ENCODE results near the gene SPHK2. TPM values are rescaled to one million over a fixed set of nuclear protein-coding genes. Genes with fewer than 3 reads are reported as not detected.

The SPHK2 gene
- total RNA-seq, 2 experiments from 2014 or later = 14.1 to 15.3 TPM

GRCh38 chr19:48665786-48666185 is 46.5 kb downstream of the SPHK2 start:
- no peaks in the 10 kb centered on the region for H3K9me3 Mint-ChIP-seq
- no peak for ATAC-seq (ENCODE audit: poor library complexity)
- no peaks in the 10 kb centered on the region for H3K36me3 Mint-ChIP-seq (ENCODE audit: low read depth)
- Histone ChIP-seq H3K4me1 (ENCODE audit: insufficient read depth, low read length) (peaks cover 8% of the 10 kb centered on the region), H3K9me3 (ENCODE audit: control insufficient read depth in 1 of 2, insufficient read depth in 1 of 2, low read length in 2 of 2) (no peaks in the 10 kb centered on the region), H3K27ac (ENCODE audit: low read depth in 1 of 2, low read length in 2 of 2) (no peak overlapping the region), H3K4me3 (ENCODE audit: low read length) (no peak overlapping the region), H3K27me3 (ENCODE audit: control insufficient read depth in 1 of 2, insufficient read depth in 2 of 2, low read length in 2 of 2) (no peaks in the 10 kb centered on the region), H3K36me3 (ENCODE audit: insufficient read depth, low read length) (no peaks in the 10 kb centered on the region)
- H3K4me1 Mint-ChIP-seq (ENCODE audit: low read depth) = peaks cover 6% of the 10 kb centered on the region
- ChIA-PET CTCF (no interaction called here), POLR2A (interaction anchor here (0.6 kb wide), 1 partner anchor 24 kb away, joined by 4 read pairs; no protein-coding TSS in a partner anchor)
- H3K4me3 Mint-ChIP-seq = no peak overlapping the region
- no peak overlapping the region for H3K27ac Mint-ChIP-seq
- no peak for TF ChIP-seq CTCF (IDR thresholded peaks at IDR 0.05)
- DNase-seq = no peak
- intact Hi-C loops (cut with DNase I, micrococcal nuclease) = no loop called here
- H3K27me3 Mint-ChIP-seq = no peaks in the 10 kb centered on the region

- H3K4me1 Mint-ChIP-seq (ENCODE audit: low read depth) = no peaks in the 10 kb centered on the region
- Histone ChIP-seq H3K4me3 (ENCODE audit: low read length) (no peak overlapping the region), H3K9me3 (ENCODE audit: control insufficient read depth in 1 of 2, insufficient read depth in 1 of 2, low read length in 2 of 2) (no peaks in the 10 kb centered on the region), H3K4me1 (ENCODE audit: insufficient read depth, low read length) (no peaks in the 10 kb centered on the region), H3K27me3 (ENCODE audit: control insufficient read depth in 1 of 2, insufficient read depth in 2 of 2, low read length in 2 of 2) (no peaks in the 10 kb centered on the region), H3K27ac (ENCODE audit: low read depth in 1 of 2, low read length in 2 of 2) (peak overlapping the region in 1 of 2 donors; percentile 29), H3K36me3 (ENCODE audit: insufficient read depth, low read length) (no peaks in the 10 kb centered on the region)
- POLR2A ChIA-PET = no interaction called here
- no peak overlapping the region for H3K27ac Mint-ChIP-seq
- intact Hi-C loops (cut with DNase I, micrococcal nuclease) = no loop called here
- H3K4me3 Mint-ChIP-seq = no peak overlapping the region
- TF ChIP-seq CTCF (IDR thresholded peaks at IDR 0.05) = no peak
- no peaks in the 10 kb centered on the region for H3K36me3 Mint-ChIP-seq (ENCODE audit: low read depth)
- no peaks in the 10 kb centered on the region for H3K27me3 Mint-ChIP-seq
- no peak for ATAC-seq (ENCODE audit: poor library complexity)
- no peaks in the 10 kb centered on the region for H3K9me3 Mint-ChIP-seq
- no peak for DNase-seq
- CTCF ChIA-PET = no interaction called here
Observed at GRCh38 chr19:48668332-48668731, 49.0 kb downstream of the SPHK2 start.

- Mint-ChIP-seq H3K36me3 (ENCODE audit: low read depth) (no peaks in the 10 kb centered on the region), H3K9me3 (no peaks in the 10 kb centered on the region), H3K4me1 (ENCODE audit: low read depth) (no peaks in the 10 kb centered on the region), H3K27ac (no peak overlapping the region), H3K27me3 (no peaks in the 10 kb centered on the region), H3K4me3 (no peak overlapping the region)
- no peaks in the 10 kb centered on the region for H3K4me1 ChIP-seq (ENCODE audit: insufficient read depth, low read length)
- H3K36me3 ChIP-seq (ENCODE audit: insufficient read depth, low read length) = no peaks in the 10 kb centered on the region
- peak overlapping the region in 1 of 2 donors; percentile 29 for H3K27ac ChIP-seq (ENCODE audit: low read depth in 1 of 2, low read length in 2 of 2)
- POLR2A ChIA-PET = no interaction called here
- DNase-seq = no peak
- intact Hi-C loops (cut with DNase I, micrococcal nuclease) = no loop called here
- no peak for TF ChIP-seq CTCF (IDR thresholded peaks at IDR 0.05)
- H3K4me3 ChIP-seq (ENCODE audit: low read length) = no peak overlapping the region
- no peaks in the 10 kb centered on the region for H3K9me3 ChIP-seq (ENCODE audit: control insufficient read depth in 1 of 2, insufficient read depth in 1 of 2, low read length in 2 of 2)
- ATAC-seq (ENCODE audit: poor library complexity) = no peak
- CTCF ChIA-PET = no interaction called here
- no peaks in the 10 kb centered on the region for H3K27me3 ChIP-seq (ENCODE audit: control insufficient read depth in 1 of 2, insufficient read depth in 2 of 2, low read length in 2 of 2)
Observed at GRCh38 chr19:48668761-48669160, 49.5 kb downstream of the SPHK2 start.

Data from CD4-positive, alpha-beta T cell (primary cell).